Heart left ventricle (tissue), 13 donors: ENCODE data around the gene RASSF1.

Source experiments
- POLR2A ChIP-seq, 2 donors: fragments of 450-650 bp; IDR thresholded peaks; one replicate each; pipeline ENCODE4 v1.6.1; 2017; ENCODE audit warnings: antibody characterized with exemption in 2 of 2, mild to moderate bottlenecking in 2 of 2, moderate library complexity in 2 of 2
- TF ChIP-seq, protein P1 (sequence below), 12 donors: fragments of 200-600 bp; sonication (generic) in 4 of 12; IDR thresholded peaks; one replicate each; pipeline versions ENCODE4 v1.5.0 to v1.8.0; 2018 to 2022; ENCODE audit warnings: antibody characterized with exemption in 12 of 12, mild to moderate bottlenecking in 5 of 12
- donor health status: ischemic (EF 13 %, LVEDD 7.1; RV severe dilation, severe dysfunction).
- donor health status: DM: no; HTN: yes; CAD: no.
- donor health status: DM: no; HTN: no; CAD: no.
- donor health status: ischemic (EF 25% LVEDD 6.9; RV normal size, moderate dysfunction).
- donor health status: ischemic (EF 25% LVEDD 5.7; RV mildly dilated, moderate dysfunction).
- donor health status: ischemic (EF 35%, LVEDD 5.7; RV mildly dilated, moderate dysfunction).
- donor health status: nonischemic (EF 11% LVEDD 7.7; RV severe dilation, severe dysfunction).
- donor health status: DM: yes; HTN: yes; CAD: no.
- donor health status: PGD.
- donor health status: ischemic (EF 29% LVEDD 5.4; RV normal size, mild dysfunction).
- donor health status: nonischemic (EF 23%, LVEDD 6.1; RV moderate dilation, normal function).

DNA sequence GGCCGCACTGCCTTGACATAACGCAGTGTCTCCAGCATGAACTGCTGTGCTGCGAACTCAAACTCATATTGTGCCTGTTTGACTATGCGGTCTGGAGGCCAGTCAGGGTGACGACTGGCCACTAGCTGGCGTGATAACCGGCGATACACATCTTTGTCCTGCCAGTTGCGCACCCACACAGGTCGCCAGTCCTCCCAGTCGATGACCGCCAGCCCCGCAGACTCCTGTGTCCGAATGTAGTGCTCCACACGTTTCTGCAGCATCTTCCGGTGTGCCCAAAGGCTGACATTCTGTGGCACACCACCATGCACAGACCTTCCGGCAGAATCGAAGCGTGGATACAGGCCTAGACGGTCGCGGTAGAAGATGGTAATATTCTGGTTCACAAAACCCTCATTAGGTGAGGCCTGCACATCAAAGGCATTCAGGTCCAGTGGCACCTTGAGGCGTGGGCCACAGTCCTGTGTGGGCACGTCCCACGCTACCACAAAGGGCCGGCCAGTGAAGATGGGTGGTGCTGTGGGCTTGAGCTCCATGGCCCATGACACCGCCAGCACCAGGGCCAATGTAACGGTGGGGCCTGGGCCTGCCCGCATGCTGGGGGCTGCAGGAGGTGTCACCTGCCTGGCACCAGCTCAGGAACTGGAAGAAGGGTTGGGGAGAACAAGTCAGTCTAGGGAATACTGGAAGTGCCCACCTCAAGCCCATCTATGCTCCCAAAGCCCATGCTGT lies 20.6 kb downstream of the RASSF1 start:
- TF ChIP-seq, protein P1, sequence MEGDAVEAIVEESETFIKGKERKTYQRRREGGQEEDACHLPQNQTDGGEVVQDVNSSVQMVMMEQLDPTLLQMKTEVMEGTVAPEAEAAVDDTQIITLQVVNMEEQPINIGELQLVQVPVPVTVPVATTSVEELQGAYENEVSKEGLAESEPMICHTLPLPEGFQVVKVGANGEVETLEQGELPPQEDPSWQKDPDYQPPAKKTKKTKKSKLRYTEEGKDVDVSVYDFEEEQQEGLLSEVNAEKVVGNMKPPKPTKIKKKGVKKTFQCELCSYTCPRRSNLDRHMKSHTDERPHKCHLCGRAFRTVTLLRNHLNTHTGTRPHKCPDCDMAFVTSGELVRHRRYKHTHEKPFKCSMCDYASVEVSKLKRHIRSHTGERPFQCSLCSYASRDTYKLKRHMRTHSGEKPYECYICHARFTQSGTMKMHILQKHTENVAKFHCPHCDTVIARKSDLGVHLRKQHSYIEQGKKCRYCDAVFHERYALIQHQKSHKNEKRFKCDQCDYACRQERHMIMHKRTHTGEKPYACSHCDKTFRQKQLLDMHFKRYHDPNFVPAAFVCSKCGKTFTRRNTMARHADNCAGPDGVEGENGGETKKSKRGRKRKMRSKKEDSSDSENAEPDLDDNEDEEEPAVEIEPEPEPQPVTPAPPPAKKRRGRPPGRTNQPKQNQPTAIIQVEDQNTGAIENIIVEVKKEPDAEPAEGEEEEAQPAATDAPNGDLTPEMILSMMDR (IDR thresholded peaks at IDR 0.05): peak in 1 of 12 donors; percentile 4
- no peak for TF ChIP-seq POLR2A (IDR thresholded peaks at IDR 0.05)
